ENCODE results near the gene SLC2A13.
"Not testable (repeated sequence)": the region's sequence is repeated elsewhere in the genome, so short reads cannot be mapped to it uniquely, and the experiment has no call there.

SLC2A13 gene

DNA sequence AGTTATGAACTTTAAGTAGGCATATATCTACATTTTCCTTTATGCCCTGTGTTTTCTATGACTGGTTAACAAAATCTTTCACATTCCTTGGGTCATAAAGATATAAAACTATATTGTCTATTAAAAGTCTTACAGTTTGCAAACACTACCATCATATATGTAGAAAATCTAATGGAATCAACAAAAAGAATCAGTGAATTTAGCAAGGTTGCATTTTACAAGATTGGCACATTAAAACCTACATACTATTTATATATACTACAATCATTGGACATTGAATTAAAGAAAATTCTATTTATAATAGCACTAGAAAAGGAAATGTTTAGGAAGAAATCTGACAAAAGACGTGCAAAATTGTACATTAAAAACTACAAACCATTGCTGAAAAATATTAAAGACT, 312.9 kb downstream of the SLC2A13 start:
- no peak overlapping the region for H3K27ac Mint-ChIP-seq
- no peaks in the 10 kb centered on the region for H3K36me3 Mint-ChIP-seq
- no peaks in the 10 kb centered on the region for H3K4me1 Mint-ChIP-seq
- H3K9me3 Mint-ChIP-seq: no peaks in the 10 kb centered on the region
- H3K4me3 Mint-ChIP-seq: no peak overlapping the region
- no peaks in the 10 kb centered on the region for H3K27me3 Mint-ChIP-seq
- no peak for ATAC-seq

DNA sequence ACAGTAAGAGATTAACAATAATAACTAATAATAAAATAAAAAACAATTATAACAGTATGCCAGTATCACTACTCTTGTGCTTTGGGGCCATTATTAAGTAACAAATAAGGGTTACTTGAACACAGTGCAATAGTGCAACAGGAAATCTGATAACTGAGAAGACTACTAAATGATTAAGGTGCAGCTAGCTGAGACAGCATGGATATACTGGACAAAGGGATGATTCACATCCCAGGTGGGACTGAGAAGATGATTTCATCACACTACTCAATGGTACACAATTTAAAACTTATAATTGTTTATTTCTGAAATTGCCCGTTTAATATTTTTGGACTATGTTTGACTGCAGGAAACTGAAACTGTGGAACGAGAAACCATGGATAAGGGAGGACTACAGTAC, 317.6 kb downstream of the SLC2A13 start:
- Mint-ChIP-seq H3K27ac (no peak overlapping the region), H3K4me3 (no peak overlapping the region), H3K4me1 (no peaks in the 10 kb centered on the region), H3K9me3 (no peaks in the 10 kb centered on the region), H3K36me3 (no peaks in the 10 kb centered on the region), H3K27me3 (no peaks in the 10 kb centered on the region)
- no peak for ATAC-seq

DNA sequence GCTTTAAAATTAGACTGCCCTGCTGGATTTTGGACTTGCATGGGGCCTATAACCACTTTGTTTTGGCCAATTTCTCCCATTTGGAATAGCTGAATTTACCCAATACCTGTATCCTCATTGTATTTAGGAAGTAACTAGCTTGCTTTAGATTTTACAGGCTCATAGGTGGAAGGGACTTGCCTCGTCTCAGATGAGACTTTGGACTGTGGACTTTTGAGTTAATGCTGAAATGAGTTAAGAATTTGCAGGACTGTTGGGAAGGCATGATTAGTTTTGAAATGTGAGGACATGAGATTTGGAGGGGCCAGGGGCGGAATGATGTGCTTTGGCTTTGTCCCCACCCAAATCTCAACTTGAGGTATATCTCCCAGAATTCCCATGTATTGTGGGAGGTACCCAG, 320.1 kb downstream of the SLC2A13 start:
- H3K4me1 Mint-ChIP-seq, H3K36me3 Mint-ChIP-seq, ATAC-seq, H3K27ac Mint-ChIP-seq, H3K4me3 Mint-ChIP-seq, H3K27me3 Mint-ChIP-seq, H3K9me3 Mint-ChIP-seq: not testable (repeated sequence)

GRCh38 chr12:39782026-39782545, 323.8 kb downstream of the SLC2A13 start:
- peaks cover 8% of the 10 kb centered on the region for H3K36me3 Mint-ChIP-seq
- no peak for ATAC-seq

DNA sequence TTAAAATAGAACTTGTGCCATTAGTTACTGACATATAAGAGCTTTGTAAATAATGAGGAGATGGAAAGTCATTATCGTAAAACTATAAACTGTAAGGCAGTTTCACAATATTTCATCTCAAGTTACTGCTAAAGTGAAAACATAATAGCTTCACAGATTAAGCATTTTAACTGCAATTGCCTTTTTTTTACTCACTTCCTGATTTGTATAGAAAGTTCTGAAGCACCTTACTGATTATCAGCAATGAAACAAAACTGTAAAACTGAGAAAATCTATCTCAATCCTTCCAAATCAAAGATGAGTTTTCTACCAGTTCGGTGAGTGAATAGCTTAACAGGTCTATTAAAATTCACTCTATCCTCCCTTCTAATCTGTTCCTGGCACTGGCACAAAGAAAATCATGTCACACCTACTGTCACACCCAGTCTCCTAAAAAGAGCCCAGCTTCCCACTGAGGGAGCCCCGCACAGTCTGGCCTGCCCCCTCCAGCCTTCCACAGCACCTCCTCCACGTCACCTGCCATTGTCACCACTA, 324.9 kb downstream of the SLC2A13 start:
- peaks cover 8% of the 10 kb centered on the region for H3K36me3 Mint-ChIP-seq
- no peak overlapping the region for H3K27ac Mint-ChIP-seq
- no peak for ATAC-seq
- H3K9me3 Mint-ChIP-seq: peaks cover 4% of the 10 kb centered on the region
- no peak overlapping the region for H3K4me3 Mint-ChIP-seq
- no peaks in the 10 kb centered on the region for H3K4me1 Mint-ChIP-seq
- H3K27me3 Mint-ChIP-seq: no peaks in the 10 kb centered on the region

More at GRCh38 chr12:39782026-39782545, 323.8 kb downstream of the SLC2A13 start:
- Mint-ChIP-seq H3K4me1 (no peaks in the 10 kb centered on the region), H3K27ac (no peak overlapping the region), H3K9me3 (peaks cover 4% of the 10 kb centered on the region), H3K27me3 (no peaks in the 10 kb centered on the region), H3K4me3 (no peak overlapping the region)

DNA sequence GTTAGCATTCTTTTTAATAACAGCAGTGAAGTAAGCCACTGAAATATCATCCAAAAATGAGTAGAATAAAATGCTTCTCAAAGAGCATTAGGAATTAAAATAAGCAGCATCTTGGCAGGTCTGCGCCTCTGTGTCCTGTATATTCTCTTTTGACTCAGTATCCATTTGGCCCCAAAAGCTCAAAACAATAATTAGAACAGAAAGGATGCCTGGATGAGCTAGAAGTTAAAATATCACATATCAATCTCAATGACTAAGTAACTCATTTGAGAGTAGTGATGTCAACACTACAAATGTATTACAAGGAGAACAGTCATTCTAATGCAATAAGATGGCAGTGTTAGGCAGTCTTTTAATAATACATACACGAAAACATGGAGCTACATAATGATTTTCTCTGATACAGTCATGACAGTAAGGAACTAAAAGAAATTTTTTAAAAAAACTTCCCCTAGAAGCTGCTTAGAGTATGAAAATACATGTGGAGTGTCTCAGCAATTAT, 325.4 kb downstream of the SLC2A13 start:
- H3K4me1 Mint-ChIP-seq: no peaks in the 10 kb centered on the region
- H3K9me3 Mint-ChIP-seq: peaks cover 4% of the 10 kb centered on the region
- no peak for ATAC-seq
- H3K4me3 Mint-ChIP-seq: no peak overlapping the region
- H3K36me3 Mint-ChIP-seq: peaks cover 8% of the 10 kb centered on the region
- no peak overlapping the region for H3K27ac Mint-ChIP-seq
- H3K27me3 Mint-ChIP-seq: no peaks in the 10 kb centered on the region

DNA sequence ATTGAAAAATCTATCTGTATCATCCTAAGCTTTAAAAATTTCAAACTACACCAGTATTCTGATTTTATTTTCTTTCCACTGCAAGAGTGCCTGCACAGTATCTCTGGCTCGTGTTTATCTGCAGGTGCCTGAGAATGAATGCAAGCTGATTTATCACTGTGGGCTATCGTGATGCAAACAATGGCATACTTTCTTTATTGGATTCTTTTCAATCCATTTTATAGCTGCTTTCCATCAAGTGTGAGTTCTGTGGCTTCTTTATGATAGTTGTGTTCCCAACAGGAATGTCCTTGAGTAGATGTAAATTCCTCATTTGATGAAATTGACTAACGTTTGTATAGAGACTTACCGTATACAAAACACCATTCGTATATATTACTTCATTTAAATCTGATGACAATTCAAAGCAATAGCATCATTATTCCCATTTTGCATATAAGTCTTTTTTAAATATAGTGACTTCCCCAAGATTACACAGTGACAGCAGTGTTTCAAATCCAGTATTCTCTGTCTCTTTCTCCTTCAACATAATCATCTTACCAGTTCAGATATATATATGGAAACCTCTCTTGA, 326.0 kb downstream of the SLC2A13 start:
- Mint-ChIP-seq H3K9me3 (peaks cover 4% of the 10 kb centered on the region), H3K36me3 (peaks cover 8% of the 10 kb centered on the region), H3K27ac (no peak overlapping the region), H3K27me3 (no peaks in the 10 kb centered on the region), H3K4me1 (no peaks in the 10 kb centered on the region), H3K4me3 (no peak overlapping the region)
- ATAC-seq: no peak

DNA sequence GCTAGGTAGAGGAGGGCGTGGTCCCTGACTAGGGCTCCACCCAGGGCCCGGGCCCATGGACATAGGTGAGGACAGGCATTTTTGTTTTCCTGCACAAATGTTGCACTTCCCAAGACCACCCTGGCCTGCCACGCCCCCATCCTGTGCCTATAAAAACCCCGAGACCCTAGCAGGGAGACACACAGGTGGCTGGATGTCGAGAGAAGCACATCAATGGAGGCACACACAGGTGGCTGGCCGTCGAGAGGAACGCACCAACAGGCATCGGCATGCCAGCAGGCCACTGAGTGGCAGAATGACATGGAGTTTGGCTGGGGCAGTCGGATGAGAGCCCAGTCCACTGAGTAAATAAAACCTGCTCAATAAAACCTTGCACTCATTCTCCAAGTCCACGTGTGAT, 328.4 kb downstream of the SLC2A13 start:
- no peak overlapping the region for H3K27ac Mint-ChIP-seq
- H3K27me3 Mint-ChIP-seq: no peaks in the 10 kb centered on the region
- H3K4me3 Mint-ChIP-seq: no peak overlapping the region
- no peaks in the 10 kb centered on the region for H3K4me1 Mint-ChIP-seq
- peaks cover 2% of the 10 kb centered on the region for H3K9me3 Mint-ChIP-seq
- no peak for ATAC-seq
- H3K36me3 Mint-ChIP-seq: peaks cover 4% of the 10 kb centered on the region

DNA sequence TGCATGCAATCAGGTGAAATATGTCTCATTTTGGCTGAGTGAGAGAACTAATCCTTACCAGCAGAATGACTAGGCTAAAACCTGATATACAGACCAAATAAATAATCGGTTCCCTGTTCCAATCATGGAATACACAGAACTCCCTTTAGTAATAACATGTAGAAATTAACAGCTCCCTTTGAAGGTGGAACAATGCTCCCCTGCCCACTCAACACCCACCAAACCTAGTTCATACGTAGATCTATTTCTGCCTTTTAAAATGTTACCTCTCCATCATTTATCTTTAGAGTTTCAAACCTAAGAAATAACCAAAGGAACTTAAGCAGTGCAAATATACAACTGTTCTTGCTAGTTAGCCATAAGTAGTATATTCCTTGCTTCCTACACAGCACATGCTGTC, 332.6 kb downstream of the SLC2A13 start:
- H3K36me3 Mint-ChIP-seq: peaks cover 4% of the 10 kb centered on the region
- no peak overlapping the region for H3K4me3 Mint-ChIP-seq
- no peaks in the 10 kb centered on the region for H3K9me3 Mint-ChIP-seq
- H3K27me3 Mint-ChIP-seq: no peaks in the 10 kb centered on the region
- H3K27ac Mint-ChIP-seq: no peak overlapping the region
- H3K4me1 Mint-ChIP-seq: no peaks in the 10 kb centered on the region
- no peak for ATAC-seq

- Mint-ChIP-seq H3K27me3 (no peaks in the 10 kb centered on the region), H3K4me3 (no peak overlapping the region), H3K4me1 (no peaks in the 10 kb centered on the region), H3K36me3 (peaks cover 8% of the 10 kb centered on the region), H3K27ac (no peak overlapping the region), H3K9me3 (no peaks in the 10 kb centered on the region)
- ATAC-seq: no peak
These were observed 333.0 kb downstream of the SLC2A13 start for GRCh38 chr12:39772821-39773259.

DNA sequence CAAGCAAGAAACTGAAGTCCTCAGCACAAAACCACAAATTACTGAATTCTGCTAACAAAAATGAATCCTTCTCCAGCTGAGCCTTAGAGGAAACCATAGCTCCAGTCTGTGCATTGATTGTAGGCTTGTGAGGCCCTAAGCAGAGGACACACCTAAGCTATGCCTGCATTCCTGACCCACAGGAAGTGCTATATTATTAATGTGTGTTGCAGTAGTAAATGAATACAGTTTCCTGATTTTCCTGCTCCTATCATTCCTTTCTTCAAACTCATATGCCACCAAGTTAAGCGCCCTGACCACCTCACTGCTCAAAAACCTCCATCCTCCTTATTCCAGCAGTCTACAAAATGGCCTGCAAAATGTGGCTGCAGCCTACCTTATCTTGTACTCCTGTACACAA, 334.4 kb downstream of the SLC2A13 start:
- H3K27ac Mint-ChIP-seq: no peak overlapping the region
- no peak for ATAC-seq
- H3K27me3 Mint-ChIP-seq: no peaks in the 10 kb centered on the region
- H3K4me1 Mint-ChIP-seq: no peaks in the 10 kb centered on the region
- no peak overlapping the region for H3K4me3 Mint-ChIP-seq
- no peaks in the 10 kb centered on the region for H3K9me3 Mint-ChIP-seq
- H3K36me3 Mint-ChIP-seq: peaks cover 10% of the 10 kb centered on the region

DNA sequence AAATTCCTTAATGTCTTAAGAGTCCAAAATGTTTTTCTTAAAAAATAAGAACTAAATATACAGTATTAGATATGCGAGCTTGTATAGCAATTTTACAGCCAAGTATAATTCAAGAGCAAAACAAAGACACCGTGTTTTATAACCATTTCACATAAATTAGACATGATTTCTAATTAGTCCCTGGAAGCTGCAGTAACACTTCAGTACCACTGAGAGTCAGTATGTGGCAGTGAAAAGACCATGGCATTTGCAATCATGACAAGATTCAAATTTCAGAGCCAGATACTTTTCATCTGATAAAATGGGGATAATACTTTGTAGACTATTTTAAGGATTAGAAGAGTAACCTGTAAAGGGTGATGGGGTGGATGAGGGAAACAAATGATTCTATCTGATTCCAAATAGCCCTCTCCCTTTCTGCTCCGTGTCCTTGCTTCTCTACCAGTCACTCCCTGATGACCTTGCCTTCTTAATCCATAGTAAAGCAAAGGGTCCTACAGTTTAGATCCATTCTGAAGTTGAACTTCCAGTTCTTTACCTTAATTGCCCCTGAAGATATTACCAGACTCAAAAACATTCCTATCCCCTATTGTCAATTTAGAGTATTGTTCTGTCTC, 340.8 kb downstream of the SLC2A13 start:
- no peak overlapping the region for H3K4me3 Mint-ChIP-seq
- H3K27ac Mint-ChIP-seq: no peak overlapping the region
- peaks cover 20% of the 10 kb centered on the region for H3K36me3 Mint-ChIP-seq
- no peak for ATAC-seq
- H3K9me3 Mint-ChIP-seq: no peaks in the 10 kb centered on the region
- H3K4me1 Mint-ChIP-seq: no peaks in the 10 kb centered on the region
- H3K27me3 Mint-ChIP-seq: no peaks in the 10 kb centered on the region

GRCh38 chr12:39763890-39764169, 342.1 kb downstream of the SLC2A13 start:
- ATAC-seq: no peak
- peaks cover 23% of the 10 kb centered on the region for H3K36me3 Mint-ChIP-seq

GRCh38 chr12:39763071-39763889, 342.6 kb downstream of the SLC2A13 start:
- H3K4me1 Mint-ChIP-seq: no peaks in the 10 kb centered on the region
- no peak for ATAC-seq
- no peak overlapping the region for H3K27ac Mint-ChIP-seq
- peaks cover 20% of the 10 kb centered on the region for H3K36me3 Mint-ChIP-seq
- H3K4me3 Mint-ChIP-seq: no peak overlapping the region
- no peaks in the 10 kb centered on the region for H3K9me3 Mint-ChIP-seq
- H3K27me3 Mint-ChIP-seq: no peaks in the 10 kb centered on the region

More at GRCh38 chr12:39763890-39764169, 342.1 kb downstream of the SLC2A13 start:
- H3K27me3 Mint-ChIP-seq: no peaks in the 10 kb centered on the region
- no peaks in the 10 kb centered on the region for H3K9me3 Mint-ChIP-seq
- no peak overlapping the region for H3K4me3 Mint-ChIP-seq
- H3K4me1 Mint-ChIP-seq: no peaks in the 10 kb centered on the region
- no peak overlapping the region for H3K27ac Mint-ChIP-seq

- Mint-ChIP-seq H3K4me3 (no peak overlapping the region), H3K9me3 (no peaks in the 10 kb centered on the region), H3K4me1 (no peaks in the 10 kb centered on the region), H3K27me3 (no peaks in the 10 kb centered on the region), H3K27ac (no peak overlapping the region), H3K36me3 (peaks cover 16% of the 10 kb centered on the region)
- ATAC-seq: no peak
These were observed 350.4 kb downstream of the SLC2A13 start for GRCh38 chr12:39755478-39755877.

All from stimulated activated memory B cell treated with anti-CD40 and anti-IgM and Interleukin-4, amounts not matched to agents 10 μg/mL and 1 μg/mL and 100 μg/mL, for 72 hours (primary cell).